K562 (cell line): ENCODE data around the gene RCBTB1. TPM values are rescaled to one million over a fixed set of nuclear protein-coding genes. Genes with fewer than 3 reads are reported as not detected.

Source experiments
- ARID4B ChIP-seq: sonication (generic); formaldehyde crosslinking; IDR thresholded peaks from 2 replicates; pipeline ENCODE4 v1.8.0; 2022; ENCODE audit warnings: mild to moderate bottlenecking, missing genetic modification reagents
- ELF2 ChIP-seq: fragments of 250-450 bp; sonication (Bioruptor Pico); IDR thresholded peaks from 2 replicates; pipeline ENCODE4 v1.5.0; 2021; ENCODE audit warnings: mild to moderate bottlenecking
- FOS ChIP-seq: IDR thresholded peaks from 3 replicates; pipeline ENCODE4 v1.6.1; 2011; ENCODE audit not compliant: insufficient read length; ENCODE audit errors: extremely low read depth
- GABPB1 ChIP-seq: sonication (generic); formaldehyde crosslinking; IDR thresholded peaks from 2 replicates; pipeline ENCODE4 v1.8.0; 2022; ENCODE audit warnings: mild to moderate bottlenecking, missing genetic modification reagents
- L3MBTL2 ChIP-seq: fragments of 450-650 bp; IDR thresholded peaks from 2 replicates; pipeline ENCODE4 v1.6.1; 2016; ENCODE audit warnings: mild to moderate bottlenecking, moderate library complexity
- MAX ChIP-seq: sonication (generic); formaldehyde crosslinking; IDR thresholded peaks from 2 replicates; pipeline ENCODE4 v1.9.0; 2022; ENCODE audit warnings: mild to moderate bottlenecking, missing genetic modification reagents
- MTA3 ChIP-seq: fragments of 450-650 bp; formaldehyde crosslinking; IDR thresholded peaks from 2 replicates; pipeline ENCODE4 v1.6.1; 2017; ENCODE audit warnings: mild to moderate bottlenecking, borderline replicate concordance
- MXD1 ChIP-seq: fragments of 250-450 bp; sonication (Bioruptor Pico); IDR thresholded peaks from 2 replicates; pipeline ENCODE4 v1.8.0; 2021; ENCODE audit warnings: borderline replicate concordance, mild to moderate bottlenecking, moderate library complexity; ENCODE audit not compliant: poor library complexity, severe bottlenecking
- NONO ChIP-seq, 2 experiments: fragments of 200-400 bp in 1 of 2; fragments of 450-650 bp in 1 of 2; formaldehyde crosslinking in 1 of 2; IDR thresholded peaks; 2 replicates each; pipeline ENCODE4 v1.6.1; 2017; ENCODE audit warnings: low read depth in 2 of 2, mild to moderate bottlenecking in 2 of 2, moderate library complexity in 2 of 2, low read length in 1 of 2
- PHF20 ChIP-seq: fragments of 450-650 bp; IDR thresholded peaks from 2 replicates; pipeline ENCODE4 v1.6.1; 2018; ENCODE audit not compliant: partially characterized antibody
- POLR2G ChIP-seq: fragments of 200-400 bp; formaldehyde crosslinking; IDR thresholded peaks from 2 replicates; pipeline ENCODE4 v1.6.1; 2017; ENCODE audit warnings: low read depth, mild to moderate bottlenecking, antibody characterized with exemption, low read length, moderate library complexity
- RBM39 ChIP-seq: fragments of 200-400 bp; formaldehyde crosslinking; optimal IDR thresholded peaks from 2 replicates; pipeline ENCODE3; 2018; ENCODE audit warnings: low read depth, low read length
- SAP30 ChIP-seq: fragments of 200-600 bp; sonication (generic); IDR thresholded peaks from 2 replicates; pipeline ENCODE4 v1.6.1; 2012; ENCODE audit warnings: borderline replicate concordance, low read depth, mild to moderate bottlenecking, moderate library complexity, low read length, control low read depth, inconsistent platforms; ENCODE audit not compliant: insufficient read depth, poor library complexity, severe bottlenecking
- TFAP4 ChIP-seq: sonication (generic); formaldehyde crosslinking; IDR thresholded peaks from 2 replicates; pipeline ENCODE4 v1.8.0; 2022; ENCODE audit warnings: missing genetic modification reagents, mild to moderate bottlenecking, moderate library complexity, borderline replicate concordance
- THAP12 ChIP-seq: fragments of 250-450 bp; sonication (Bioruptor Pico); IDR thresholded peaks from 2 replicates; pipeline ENCODE4 v1.9.0; 2021; ENCODE audit warnings: mild to moderate bottlenecking, inconsistent platforms
- polyA plus RNA-seq, 8 experiments: library from polyadenylated mRNA; depleted of rRNA in 4 of 8; stranded (reverse) in 5 of 8; unstranded in 3 of 8; fragments of >200 nt; fragmentation: Nextera tagmentation in 2 of 8; fragmentation: Illumina TruSeq in 1 of 8; extraction: Ambion mirVana in 2 of 8; extraction: Trizol in 1 of 8; gene quantifications; 2 replicates each; pipeline versions ENCODE4 v1.2.1 to v1.2.3, GENCODE V29; 2011 to 2014; ENCODE audit warnings: inconsistent platforms in 1 of 8, missing spikeins in 1 of 8
- total RNA-seq, 7 experiments: library from RNA; depleted of rRNA in 6 of 7; stranded (reverse); fragments of >200 nt in 6 of 7; fragmentation: Illumina TruSeq in 2 of 7; extraction: Trizol in 2 of 7; gene quantifications; 2 replicates each; pipeline versions ENCODE4 v1.2.1 to v1.2.3, GENCODE V29; 2011 to 2021; ENCODE audit warnings: low replicate concordance in 1 of 7

Gene RCBTB1
- total and polyA plus RNA-seq, 9 of the 15 experiments (the other 6 are each of a cell fraction or from before 2014, with no cell fraction given) = 4.0 to 11.3 (median 8.4) TPM

- no peak for TF ChIP-seq RBM39
- TF ChIP-seq MXD1 (CRISPR knock-in tag) = no peak
- peak; percentile 82 for TF ChIP-seq PHF20
- peak; percentile 37; the same call in 1 of the 2 replicates for TF ChIP-seq TFAP4 (CRISPR knock-in tag)
- 0 out of 2 replicates have a peak, but pooled peaks have one; percentile 31 for TF ChIP-seq GABPB1
- TF ChIP-seq SAP30 = peak; percentile 58
- TF ChIP-seq MTA3 = 0 out of 2 replicates have a peak, but pooled peaks have one; percentile 19
- TF ChIP-seq ELF2 (CRISPR knock-in tag) = no peak
- peak; percentile 77 for TF ChIP-seq POLR2G
- TF ChIP-seq ARID4B (CRISPR knock-in tag) = 0 out of 2 replicates have a peak, but pooled peaks have one; percentile 57
- TF ChIP-seq FOS = peak; percentile 61
- TF ChIP-seq THAP12 (CRISPR knock-in tag) = 0 out of 2 replicates have a peak, but pooled peaks have one; percentile 11
- TF ChIP-seq NONO (IDR thresholded peaks at IDR 0.05; ENCODE audit: low read depth in 2 of 2, low read length in 1 of 2) = 0 out of 4 replicates have a peak, but pooled peaks of 1 of the 2 experiments have one; percentile 45
- TF ChIP-seq MAX = peak; percentile 71
- peak; percentile 84 for TF ChIP-seq L3MBTL2
Observed at GRCh38 chr13:49585220-49586157, at the start of gene RCBTB1 (continued).
